GM19099 (cell line): ENCODE data around the gene PSMD7.

Experiments used
- POLR2A ChIP-seq: IDR thresholded peaks from 3 replicates; pipeline ENCODE4 v1.6.1; 2011; ENCODE audit warnings: low read depth; ENCODE audit not compliant: insufficient read length; ENCODE audit errors: extremely low read depth

PSMD7 gene

DNA sequence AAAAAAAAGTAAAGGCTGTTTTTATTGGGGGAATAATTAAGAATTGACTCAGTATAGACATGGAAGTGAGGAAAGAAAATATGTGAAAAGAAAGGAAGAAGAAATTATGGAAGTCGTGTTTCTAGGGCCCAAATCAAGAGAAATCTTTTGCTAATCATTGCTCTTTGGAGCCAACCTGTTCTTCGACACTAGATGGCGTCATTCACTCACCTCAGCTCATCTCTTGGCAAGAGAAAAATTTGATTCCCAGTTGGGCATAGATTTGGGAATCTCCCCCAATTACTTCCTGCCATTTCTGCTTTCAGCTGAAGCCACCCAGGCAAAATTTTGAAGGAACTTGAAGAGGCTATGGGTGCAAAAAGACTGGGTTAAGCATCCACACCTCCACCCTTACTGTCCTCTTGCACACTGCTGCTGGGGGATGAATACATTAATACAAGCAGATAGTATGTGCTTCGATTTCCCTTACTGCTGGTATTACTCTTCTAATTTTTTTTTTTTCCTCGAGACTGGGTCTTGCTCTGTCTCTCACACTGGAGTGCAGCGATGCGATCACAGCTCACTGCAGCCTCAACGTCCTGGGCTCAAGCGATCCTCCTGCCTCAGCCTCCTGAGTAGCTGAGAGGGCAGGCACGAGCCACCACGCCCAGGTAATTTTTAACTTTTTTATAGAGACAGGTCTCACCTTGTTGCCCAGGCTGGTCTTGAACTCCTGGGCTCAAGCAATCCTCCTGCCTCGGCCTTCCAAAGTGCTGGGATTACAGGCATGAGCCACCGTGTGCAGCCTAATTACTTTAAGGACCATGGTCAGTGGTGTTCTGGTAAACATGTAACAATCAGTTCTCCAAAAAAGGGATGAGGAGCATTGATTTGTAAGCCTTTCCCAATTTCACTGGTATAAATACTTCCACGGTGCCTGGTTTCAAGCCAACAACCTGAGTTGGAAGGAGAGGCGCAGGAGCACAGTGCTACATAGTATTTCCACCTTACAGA lies 13.5 kb downstream of the PSMD7 start:
- no peak for TF ChIP-seq POLR2A

DNA sequence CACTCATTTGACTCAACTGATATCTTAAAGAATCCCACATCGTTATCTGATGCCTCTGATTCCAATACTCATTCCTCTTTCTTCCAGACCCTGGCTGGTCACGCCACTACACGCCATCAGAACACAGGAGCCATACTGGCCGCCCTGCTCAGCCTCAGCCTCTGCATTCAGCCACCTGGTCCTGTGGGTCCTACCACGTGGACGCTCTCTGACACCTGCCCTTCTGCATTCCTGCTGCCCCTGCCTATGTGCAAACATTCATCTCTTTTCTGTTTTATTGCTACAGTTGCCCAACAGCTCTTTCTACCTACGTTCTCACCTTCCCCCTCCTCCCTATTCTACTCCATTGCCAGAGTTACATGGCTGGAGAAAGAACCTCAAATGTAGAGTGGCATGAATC lies 18.4 kb downstream of the PSMD7 start:
- TF ChIP-seq POLR2A = no peak

GRCh38 chr16:74320707-74321106 lies 24.1 kb downstream of the PSMD7 start:
- no peak for TF ChIP-seq POLR2A

- TF ChIP-seq POLR2A = no peak
Measured at GRCh38 chr16:74321356-74321755, 24.7 kb downstream of the PSMD7 start.

- no peak for TF ChIP-seq POLR2A
Measured at GRCh38 chr16:74322301-74322710, 25.7 kb downstream of the PSMD7 start.

DNA sequence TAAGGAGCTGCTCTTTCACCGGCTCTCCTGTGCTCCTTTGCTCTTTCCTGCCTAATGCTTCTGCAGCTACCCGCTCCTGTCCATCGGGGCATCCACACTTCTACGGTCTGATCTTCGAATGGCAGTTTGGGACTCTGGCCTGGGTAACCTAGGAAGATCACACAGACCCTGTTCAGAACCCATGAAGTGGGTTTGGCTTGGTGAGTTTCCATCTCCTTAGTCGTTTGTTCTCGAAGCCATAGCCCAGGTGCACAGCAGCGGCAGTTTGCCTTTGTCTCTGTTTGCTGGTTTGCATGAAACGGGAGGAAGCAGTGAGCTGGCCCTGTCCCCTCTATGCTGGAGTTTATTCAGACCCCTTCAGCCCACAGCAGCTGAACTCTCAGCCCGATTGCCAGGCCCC lies 29.0 kb downstream of the PSMD7 start:
- no peak for TF ChIP-seq POLR2A
